ENCODE results near the gene CALR3.

- TF ChIP-seq CTCF (IDR thresholded peaks at IDR 0.05; ENCODE audit: low read depth, low read length) (no peak), EZH2phosphoT487 (IDR thresholded peaks at IDR 0.05; ENCODE audit: low read depth) (no peak)
Observed at GRCh38 chr19:16429759-16430091, 66.2 kb downstream of the CALR3 start.

All from OCI-LY3 (cell line).